Measurements from ENCODE around the gene GPX3. TPM values are rescaled to one million over a fixed set of nuclear protein-coding genes. Genes with fewer than 3 reads are reported as not detected.

The GPX3 gene
- total RNA-seq, 1 donor from 2014 or later = 4,437 TPM

GRCh38 chr5:151076616-151077015 is 56.2 kb downstream of the GPX3 start:
- DNase-seq (ENCODE audit: low spot score) = no peak

GRCh38 chr5:151077419-151077818 is 57.0 kb downstream of the GPX3 start:
- DNase-seq (ENCODE audit: low spot score) = no peak

GRCh38 chr5:151077967-151078366 is 57.6 kb downstream of the GPX3 start:
- no peak for DNase-seq (ENCODE audit: low spot score)

Other genes with a start within 250 kb of the GPX3 start
- gene SMIM3, start 241.8 kb upstream of the GPX3 start, total RNA-seq = 177 TPM
- 0.19 TPM for gene IRGM, start 174.1 kb upstream of the GPX3 start, total RNA-seq
- gene ZNF300, start 115.6 kb upstream of the GPX3 start, total RNA-seq = 2.4 TPM
- 285 TPM for gene TNIP1, start 60.4 kb downstream of the GPX3 start, total RNA-seq
- 631 TPM for gene ANXA6, start 137.2 kb downstream of the GPX3 start, total RNA-seq
- gene CCDC69, start 203.5 kb downstream of the GPX3 start, total RNA-seq = 184 TPM
- 38.7 TPM for gene GM2A, start 232.6 kb downstream of the GPX3 start, total RNA-seq

Data from mesenteric fat pad (tissue), 1 donor.